ENCODE measurements around the gene DHX40.
"Not testable (repeated sequence)": the region's sequence is repeated elsewhere in the genome, so short reads cannot be mapped to it uniquely, and the experiment has no call there.

Gene DHX40, protein sequence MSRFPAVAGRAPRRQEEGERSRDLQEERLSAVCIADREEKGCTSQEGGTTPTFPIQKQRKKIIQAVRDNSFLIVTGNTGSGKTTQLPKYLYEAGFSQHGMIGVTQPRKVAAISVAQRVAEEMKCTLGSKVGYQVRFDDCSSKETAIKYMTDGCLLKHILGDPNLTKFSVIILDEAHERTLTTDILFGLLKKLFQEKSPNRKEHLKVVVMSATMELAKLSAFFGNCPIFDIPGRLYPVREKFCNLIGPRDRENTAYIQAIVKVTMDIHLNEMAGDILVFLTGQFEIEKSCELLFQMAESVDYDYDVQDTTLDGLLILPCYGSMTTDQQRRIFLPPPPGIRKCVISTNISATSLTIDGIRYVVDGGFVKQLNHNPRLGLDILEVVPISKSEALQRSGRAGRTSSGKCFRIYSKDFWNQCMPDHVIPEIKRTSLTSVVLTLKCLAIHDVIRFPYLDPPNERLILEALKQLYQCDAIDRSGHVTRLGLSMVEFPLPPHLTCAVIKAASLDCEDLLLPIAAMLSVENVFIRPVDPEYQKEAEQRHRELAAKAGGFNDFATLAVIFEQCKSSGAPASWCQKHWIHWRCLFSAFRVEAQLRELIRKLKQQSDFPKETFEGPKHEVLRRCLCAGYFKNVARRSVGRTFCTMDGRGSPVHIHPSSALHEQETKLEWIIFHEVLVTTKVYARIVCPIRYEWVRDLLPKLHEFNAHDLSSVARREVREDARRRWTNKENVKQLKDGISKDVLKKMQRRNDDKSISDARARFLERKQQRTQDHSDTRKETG

DNA sequence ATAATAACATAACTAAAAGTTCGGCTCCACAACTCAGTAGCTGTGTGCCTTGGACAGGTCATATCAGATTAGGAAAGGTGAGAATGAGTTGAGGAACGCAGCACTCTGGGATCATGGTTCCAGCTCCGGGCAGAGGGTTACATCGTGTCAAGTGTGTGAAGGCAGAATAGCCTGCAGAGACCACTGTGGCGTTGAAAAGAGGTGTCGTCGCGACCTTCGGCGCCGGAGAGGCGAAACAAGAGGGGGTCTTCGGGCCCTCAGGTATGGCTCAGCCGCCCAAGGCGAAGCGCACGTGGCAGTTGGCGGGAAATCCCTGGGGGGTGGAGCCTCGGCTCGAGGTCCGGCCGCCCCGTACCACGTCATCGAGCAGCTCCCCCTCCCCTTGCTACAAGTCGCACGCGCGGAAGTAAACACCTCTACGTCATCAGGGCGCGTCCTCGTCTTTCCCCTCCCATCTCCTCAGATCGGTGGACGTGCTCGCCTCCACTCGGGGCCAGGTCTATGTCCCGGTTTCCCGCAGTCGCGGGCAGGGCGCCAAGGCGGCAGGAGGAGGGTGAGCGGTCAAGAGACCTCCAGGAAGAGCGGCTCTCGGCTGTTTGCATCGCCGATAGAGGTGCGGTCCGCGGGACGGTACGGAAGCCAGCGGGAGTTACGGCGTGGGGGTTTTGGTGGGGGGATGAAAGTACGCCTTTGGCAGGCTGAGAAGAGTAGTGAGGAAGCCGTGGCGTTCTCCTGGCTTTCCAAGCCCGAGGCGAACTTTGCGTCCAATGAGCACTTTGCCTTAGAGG, at the start of gene DHX40:
TSS of gene DHX40 (plus strand) at position 440 of the 788 bp plus-strand sequence. CDS start at position 502, 62 bp downstream.
- peak; percentile 85 for DNase-seq (ENCODE audit: extremely low read depth, low read depth)
- H3K4me3 ChIP-seq (replicated peaks; ENCODE audit: low read depth, low read length): peak within 1 kb of the TSS; percentile 98
- TF ChIP-seq, protein P1, sequence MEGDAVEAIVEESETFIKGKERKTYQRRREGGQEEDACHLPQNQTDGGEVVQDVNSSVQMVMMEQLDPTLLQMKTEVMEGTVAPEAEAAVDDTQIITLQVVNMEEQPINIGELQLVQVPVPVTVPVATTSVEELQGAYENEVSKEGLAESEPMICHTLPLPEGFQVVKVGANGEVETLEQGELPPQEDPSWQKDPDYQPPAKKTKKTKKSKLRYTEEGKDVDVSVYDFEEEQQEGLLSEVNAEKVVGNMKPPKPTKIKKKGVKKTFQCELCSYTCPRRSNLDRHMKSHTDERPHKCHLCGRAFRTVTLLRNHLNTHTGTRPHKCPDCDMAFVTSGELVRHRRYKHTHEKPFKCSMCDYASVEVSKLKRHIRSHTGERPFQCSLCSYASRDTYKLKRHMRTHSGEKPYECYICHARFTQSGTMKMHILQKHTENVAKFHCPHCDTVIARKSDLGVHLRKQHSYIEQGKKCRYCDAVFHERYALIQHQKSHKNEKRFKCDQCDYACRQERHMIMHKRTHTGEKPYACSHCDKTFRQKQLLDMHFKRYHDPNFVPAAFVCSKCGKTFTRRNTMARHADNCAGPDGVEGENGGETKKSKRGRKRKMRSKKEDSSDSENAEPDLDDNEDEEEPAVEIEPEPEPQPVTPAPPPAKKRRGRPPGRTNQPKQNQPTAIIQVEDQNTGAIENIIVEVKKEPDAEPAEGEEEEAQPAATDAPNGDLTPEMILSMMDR (IDR thresholded peaks at IDR 0.05; ENCODE audit: low read depth, low read length, missing control alignments): no peak

DNA sequence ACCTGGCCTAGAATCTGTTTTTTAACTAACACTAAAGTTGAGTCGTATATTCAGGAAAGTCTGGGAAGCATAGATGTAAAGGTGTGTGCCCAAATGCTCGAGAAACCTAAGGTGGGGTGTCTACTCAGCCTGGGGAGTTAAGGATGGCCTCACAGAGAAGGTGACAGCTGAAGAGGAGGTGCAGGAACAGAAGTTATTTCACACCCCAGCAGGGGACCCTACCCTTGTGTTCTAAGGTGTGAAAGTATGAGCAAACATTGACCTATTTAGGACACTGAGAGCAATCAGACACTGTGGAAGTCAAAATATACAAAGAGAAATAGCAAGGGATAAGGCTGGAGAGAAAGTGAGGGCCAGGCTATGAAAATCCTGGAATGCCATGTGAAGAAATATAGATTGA, 49.0 kb upstream of the DHX40 start:
- no peak overlapping the region for H3K4me3 ChIP-seq (replicated peaks; ENCODE audit: low read depth, low read length)
- DNase-seq (ENCODE audit: extremely low read depth, low read depth): no peak
- TF ChIP-seq, protein P1 (IDR thresholded peaks at IDR 0.05; ENCODE audit: low read depth, low read length, missing control alignments): no peak

DNA sequence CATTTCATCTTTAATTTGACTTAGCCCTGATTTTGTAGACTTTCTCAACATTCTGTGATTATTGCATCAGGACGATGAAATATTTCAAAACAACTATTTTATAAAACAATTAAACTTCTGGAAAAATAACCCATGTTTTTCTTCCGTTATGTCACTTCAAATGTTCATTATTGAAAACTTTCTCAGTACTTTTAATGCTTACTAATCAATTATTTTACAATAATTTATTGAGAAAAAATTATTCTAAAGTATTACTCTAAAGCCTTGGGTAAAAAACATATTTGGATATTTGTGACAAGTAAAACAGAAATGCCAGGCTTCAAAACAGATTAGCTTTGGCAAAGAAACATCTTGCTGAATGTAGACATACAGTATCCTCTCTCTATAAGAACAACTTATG, 46.3 kb upstream of the DHX40 start:
- H3K4me3 ChIP-seq (replicated peaks; ENCODE audit: low read depth, low read length): no peak overlapping the region
- TF ChIP-seq, protein P1 (IDR thresholded peaks at IDR 0.05; ENCODE audit: low read depth, low read length, missing control alignments): no peak
- no peak for DNase-seq (ENCODE audit: extremely low read depth, low read depth)

DNA sequence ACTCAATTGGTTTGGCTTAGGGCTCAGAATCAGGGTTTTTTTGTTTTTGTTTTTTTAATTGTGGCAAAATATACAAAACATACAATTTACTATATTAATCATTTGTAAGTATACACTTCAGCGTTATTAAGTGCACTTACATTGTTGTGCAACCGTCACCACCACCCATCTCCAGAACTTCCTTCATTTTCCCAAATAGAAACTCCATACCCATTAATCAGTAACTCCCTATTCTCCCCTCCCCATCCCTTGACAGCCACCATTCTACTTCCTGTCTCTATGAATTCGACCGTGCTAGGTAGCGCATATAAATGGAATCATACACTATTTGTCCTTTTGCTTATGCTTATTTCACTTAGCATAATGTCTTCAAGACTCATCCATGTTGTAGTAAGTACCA, 45.2 kb upstream of the DHX40 start:
- TF ChIP-seq, protein P1 (IDR thresholded peaks at IDR 0.05; ENCODE audit: low read depth, low read length, missing control alignments): no peak
- DNase-seq (ENCODE audit: extremely low read depth, low read depth): no peak
- H3K4me3 ChIP-seq (replicated peaks; ENCODE audit: low read depth, low read length): no peak overlapping the region

DNA sequence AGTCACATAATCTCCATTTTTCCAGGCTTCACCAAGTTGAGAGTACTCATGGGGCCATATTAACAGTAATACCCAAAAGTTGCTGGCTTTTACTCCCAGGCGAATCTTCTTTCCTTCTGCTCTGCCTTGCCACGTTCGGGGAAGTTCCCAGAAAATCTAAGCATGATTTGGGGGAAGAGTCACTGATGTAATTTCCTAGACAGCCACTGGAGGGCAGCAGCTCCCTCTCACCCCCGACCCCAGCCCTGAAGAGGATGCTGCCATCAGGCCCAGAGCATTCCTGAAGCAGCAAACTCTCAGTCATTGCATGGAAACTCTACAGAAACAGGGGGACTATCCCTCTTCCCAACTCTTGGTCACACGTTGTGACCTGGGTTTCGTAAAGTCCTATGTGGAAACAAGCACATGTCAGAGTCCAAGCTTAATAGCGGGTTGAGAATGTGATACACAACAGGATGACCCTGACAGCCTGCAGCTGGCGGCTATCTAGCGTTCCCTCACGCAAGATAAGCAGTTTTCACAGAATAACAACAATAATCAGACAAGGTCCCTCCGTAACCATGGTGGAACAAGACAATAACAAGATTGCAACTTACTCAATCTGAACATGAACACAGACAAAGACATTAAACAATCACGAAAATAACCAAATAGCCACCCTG, 43.8 kb upstream of the DHX40 start:
- TF ChIP-seq, protein P1 (IDR thresholded peaks at IDR 0.05; ENCODE audit: low read depth, low read length, missing control alignments): peak; percentile 87
- DNase-seq (ENCODE audit: extremely low read depth, low read depth): peak; percentile 42
- H3K4me3 ChIP-seq (replicated peaks; ENCODE audit: low read depth, low read length): no peak overlapping the region

DNA sequence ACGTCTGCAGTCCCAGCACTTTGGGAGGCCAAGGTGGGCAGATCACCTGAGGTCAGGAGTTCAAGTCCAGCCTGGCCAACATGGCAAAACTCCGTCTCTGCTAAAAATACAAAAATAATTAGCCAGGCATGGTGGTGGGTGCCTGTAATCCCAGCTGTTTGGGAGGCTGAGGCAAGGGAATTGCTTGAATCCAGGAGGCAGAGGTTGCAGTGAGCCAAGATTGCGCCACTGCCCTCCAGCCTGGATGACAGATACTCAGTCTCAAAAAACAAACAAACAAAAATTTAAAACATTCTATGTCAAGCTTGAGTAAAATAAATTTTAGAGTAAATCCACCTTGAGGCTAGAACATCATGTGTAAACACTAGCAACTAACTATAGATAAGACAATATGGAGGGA, 40.5 kb upstream of the DHX40 start:
- not testable (repeated sequence) for H3K4me3 ChIP-seq (replicated peaks; ENCODE audit: low read depth, low read length); DNase-seq (ENCODE audit: extremely low read depth, low read depth)

Measured in HFF-Myc (cell line).